ENCODE measurements around the gene SYNJ1. TPM values are rescaled to one million over a fixed set of nuclear protein-coding genes. Genes with fewer than 3 reads are reported as not detected.
"Not testable (repeated sequence)": the region's sequence is repeated elsewhere in the genome, so short reads cannot be mapped to it uniquely, and the experiment has no call there.

The SYNJ1 gene
- total and polyA plus RNA-seq, 2 of the 13 experiments (the other 11 are each of a cell fraction or from before 2014, with no cell fraction given): 2.0 to 2.7 TPM

DNA sequence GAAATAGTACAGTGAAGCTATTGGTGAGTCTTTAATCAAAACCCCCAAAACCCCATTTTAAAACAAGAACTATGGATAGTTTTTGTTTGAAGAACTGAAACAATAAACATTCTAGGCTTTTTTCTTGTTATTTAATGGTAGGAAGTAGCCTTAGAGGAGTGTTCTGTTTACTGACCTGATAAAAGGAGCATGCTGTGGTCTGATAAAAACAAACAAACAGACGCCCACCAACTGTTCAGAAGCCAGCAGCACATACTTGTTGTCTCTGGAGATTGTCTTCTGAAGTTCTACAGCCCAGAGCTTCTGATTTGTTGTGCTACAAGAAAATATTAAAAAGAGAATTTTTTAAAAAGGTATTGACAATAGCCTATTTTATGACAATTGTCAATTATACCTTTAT is 61.6 kb downstream of the SYNJ1 start:
- TF ChIP-seq, protein P1, sequence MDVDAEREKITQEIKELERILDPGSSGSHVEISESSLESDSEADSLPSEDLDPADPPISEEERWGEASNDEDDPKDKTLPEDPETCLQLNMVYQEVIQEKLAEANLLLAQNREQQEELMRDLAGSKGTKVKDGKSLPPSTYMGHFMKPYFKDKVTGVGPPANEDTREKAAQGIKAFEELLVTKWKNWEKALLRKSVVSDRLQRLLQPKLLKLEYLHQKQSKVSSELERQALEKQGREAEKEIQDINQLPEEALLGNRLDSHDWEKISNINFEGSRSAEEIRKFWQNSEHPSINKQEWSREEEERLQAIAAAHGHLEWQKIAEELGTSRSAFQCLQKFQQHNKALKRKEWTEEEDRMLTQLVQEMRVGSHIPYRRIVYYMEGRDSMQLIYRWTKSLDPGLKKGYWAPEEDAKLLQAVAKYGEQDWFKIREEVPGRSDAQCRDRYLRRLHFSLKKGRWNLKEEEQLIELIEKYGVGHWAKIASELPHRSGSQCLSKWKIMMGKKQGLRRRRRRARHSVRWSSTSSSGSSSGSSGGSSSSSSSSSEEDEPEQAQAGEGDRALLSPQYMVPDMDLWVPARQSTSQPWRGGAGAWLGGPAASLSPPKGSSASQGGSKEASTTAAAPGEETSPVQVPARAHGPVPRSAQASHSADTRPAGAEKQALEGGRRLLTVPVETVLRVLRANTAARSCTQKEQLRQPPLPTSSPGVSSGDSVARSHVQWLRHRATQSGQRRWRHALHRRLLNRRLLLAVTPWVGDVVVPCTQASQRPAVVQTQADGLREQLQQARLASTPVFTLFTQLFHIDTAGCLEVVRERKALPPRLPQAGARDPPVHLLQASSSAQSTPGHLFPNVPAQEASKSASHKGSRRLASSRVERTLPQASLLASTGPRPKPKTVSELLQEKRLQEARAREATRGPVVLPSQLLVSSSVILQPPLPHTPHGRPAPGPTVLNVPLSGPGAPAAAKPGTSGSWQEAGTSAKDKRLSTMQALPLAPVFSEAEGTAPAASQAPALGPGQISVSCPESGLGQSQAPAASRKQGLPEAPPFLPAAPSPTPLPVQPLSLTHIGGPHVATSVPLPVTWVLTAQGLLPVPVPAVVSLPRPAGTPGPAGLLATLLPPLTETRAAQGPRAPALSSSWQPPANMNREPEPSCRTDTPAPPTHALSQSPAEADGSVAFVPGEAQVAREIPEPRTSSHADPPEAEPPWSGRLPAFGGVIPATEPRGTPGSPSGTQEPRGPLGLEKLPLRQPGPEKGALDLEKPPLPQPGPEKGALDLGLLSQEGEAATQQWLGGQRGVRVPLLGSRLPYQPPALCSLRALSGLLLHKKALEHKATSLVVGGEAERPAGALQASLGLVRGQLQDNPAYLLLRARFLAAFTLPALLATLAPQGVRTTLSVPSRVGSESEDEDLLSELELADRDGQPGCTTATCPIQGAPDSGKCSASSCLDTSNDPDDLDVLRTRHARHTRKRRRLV (CRISPR knock-in tag; IDR thresholded peaks at IDR 0.05): no peak
- no peak for TF ChIP-seq SP140L (CRISPR knock-in tag; IDR thresholded peaks at IDR 0.05; ENCODE audit: borderline replicate concordance)
- no peak for TF ChIP-seq ZNF251 (CRISPR knock-in tag; IDR thresholded peaks at IDR 0.05)
- TF ChIP-seq RFX5 (IDR thresholded peaks at IDR 0.05; ENCODE audit: low read depth, low read length): no peak
- TF ChIP-seq, protein P2, sequence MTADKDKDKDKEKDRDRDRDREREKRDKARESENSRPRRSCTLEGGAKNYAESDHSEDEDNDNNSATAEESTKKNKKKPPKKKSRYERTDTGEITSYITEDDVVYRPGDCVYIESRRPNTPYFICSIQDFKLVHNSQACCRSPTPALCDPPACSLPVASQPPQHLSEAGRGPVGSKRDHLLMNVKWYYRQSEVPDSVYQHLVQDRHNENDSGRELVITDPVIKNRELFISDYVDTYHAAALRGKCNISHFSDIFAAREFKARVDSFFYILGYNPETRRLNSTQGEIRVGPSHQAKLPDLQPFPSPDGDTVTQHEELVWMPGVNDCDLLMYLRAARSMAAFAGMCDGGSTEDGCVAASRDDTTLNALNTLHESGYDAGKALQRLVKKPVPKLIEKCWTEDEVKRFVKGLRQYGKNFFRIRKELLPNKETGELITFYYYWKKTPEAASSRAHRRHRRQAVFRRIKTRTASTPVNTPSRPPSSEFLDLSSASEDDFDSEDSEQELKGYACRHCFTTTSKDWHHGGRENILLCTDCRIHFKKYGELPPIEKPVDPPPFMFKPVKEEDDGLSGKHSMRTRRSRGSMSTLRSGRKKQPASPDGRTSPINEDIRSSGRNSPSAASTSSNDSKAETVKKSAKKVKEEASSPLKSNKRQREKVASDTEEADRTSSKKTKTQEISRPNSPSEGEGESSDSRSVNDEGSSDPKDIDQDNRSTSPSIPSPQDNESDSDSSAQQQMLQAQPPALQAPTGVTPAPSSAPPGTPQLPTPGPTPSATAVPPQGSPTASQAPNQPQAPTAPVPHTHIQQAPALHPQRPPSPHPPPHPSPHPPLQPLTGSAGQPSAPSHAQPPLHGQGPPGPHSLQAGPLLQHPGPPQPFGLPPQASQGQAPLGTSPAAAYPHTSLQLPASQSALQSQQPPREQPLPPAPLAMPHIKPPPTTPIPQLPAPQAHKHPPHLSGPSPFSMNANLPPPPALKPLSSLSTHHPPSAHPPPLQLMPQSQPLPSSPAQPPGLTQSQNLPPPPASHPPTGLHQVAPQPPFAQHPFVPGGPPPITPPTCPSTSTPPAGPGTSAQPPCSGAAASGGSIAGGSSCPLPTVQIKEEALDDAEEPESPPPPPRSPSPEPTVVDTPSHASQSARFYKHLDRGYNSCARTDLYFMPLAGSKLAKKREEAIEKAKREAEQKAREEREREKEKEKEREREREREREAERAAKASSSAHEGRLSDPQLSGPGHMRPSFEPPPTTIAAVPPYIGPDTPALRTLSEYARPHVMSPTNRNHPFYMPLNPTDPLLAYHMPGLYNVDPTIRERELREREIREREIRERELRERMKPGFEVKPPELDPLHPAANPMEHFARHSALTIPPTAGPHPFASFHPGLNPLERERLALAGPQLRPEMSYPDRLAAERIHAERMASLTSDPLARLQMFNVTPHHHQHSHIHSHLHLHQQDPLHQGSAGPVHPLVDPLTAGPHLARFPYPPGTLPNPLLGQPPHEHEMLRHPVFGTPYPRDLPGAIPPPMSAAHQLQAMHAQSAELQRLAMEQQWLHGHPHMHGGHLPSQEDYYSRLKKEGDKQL (CRISPR knock-in tag; IDR thresholded peaks at IDR 0.05; ENCODE audit: low read depth): no peak
- no peak for TF ChIP-seq ZNF468 (CRISPR knock-in tag; IDR thresholded peaks at IDR 0.05)
- in situ Hi-C loops (cut with HindIII; ENCODE audit: extremely low pct_ligation_motif_present, low pct_unique_long_range_greater_than_20kb) (loop anchor here (25.0 kb wide), 1 partner anchor 471 kb away; no protein-coding TSS in a partner anchor), intact Hi-C loops (cut with micrococcal nuclease; ENCODE audit: unreplicated experiment) (no loop called here)
- Histone ChIP-seq H3K27ac (ENCODE audit: extremely low read length, insufficient read depth, low read length) (no peak overlapping the region), H2AFZ (ENCODE audit: low read length) (no peak overlapping the region), H3K4me1 (ENCODE audit: insufficient read depth, low read length) (no peaks in the 10 kb centered on the region), H3K4me3 (replicated peaks in 1 of 3; ENCODE audit: insufficient read depth in 1 of 3, low read depth in 2 of 3, low read length in 3 of 3) (no peak overlapping the region), H3K9ac (ENCODE audit: insufficient read depth, low read depth, low read length) (no peak overlapping the region), H3K36me3 (replicated peaks in 1 of 2; ENCODE audit: control insufficient read depth in 1 of 2, insufficient read depth in 2 of 2, low read length in 2 of 2) (peaks cover 0 to 17% of the 10 kb centered on the region in 2 experiments; a peak in 3 of 5 replicates), H4K20me1 (ENCODE audit: insufficient read depth, low read length) (no peaks in the 10 kb centered on the region), H3K27me3 (ENCODE audit: control insufficient read depth in 1 of 2, insufficient read depth in 2 of 2, low read length in 2 of 2) (no peaks in the 10 kb centered on the region), H3K9me3 (ENCODE audit: low read length) (peaks cover 16% of the 10 kb centered on the region), H3K79me2 (ENCODE audit: insufficient read depth, low read length) (no peaks in the 10 kb centered on the region), H3K4me2 (ENCODE audit: low read depth, low read length) (no peak overlapping the region)
- no peak for DNase-seq (ENCODE audit: low spot score)
- WGBS (ENCODE audit: low lambda C conversion rate): 82% methylated on average over 1 of the region's 1 CpG
- ATAC-seq: no peak
- no TSS peak for BruUV-seq (replicated peaks)
- CTCF ChIA-PET (ENCODE audit: low intra/inter-chr PET ratio, low total read pairs): no interaction called here
- POLR2A ChIA-PET: no interaction called here
- FAIRE-seq: no peak

DNA sequence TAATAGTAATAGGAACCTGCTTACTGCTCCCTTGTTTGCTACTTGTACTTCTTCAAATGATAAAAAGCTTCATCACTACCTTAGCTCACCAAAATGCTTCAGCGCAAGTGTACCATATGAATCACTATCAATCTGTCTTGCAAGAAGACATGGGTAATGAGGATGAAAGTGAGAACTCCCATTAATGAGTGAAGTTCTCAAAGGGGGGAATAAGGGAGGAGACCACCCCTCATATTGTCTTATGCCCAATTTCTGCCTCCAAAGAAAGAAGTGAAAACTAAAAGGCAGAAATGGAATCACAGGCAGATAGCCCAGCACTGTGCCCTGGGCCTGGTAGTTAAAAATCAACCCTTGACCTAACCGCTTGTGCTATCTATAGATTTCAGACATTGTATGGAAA is 63.7 kb downstream of the SYNJ1 start:
- H3K27me3 ChIP-seq (ENCODE audit: control insufficient read depth in 1 of 2, insufficient read depth in 2 of 2, low read length in 2 of 2); H3K27ac ChIP-seq (ENCODE audit: extremely low read length, insufficient read depth, low read length); CTCF ChIA-PET (ENCODE audit: low intra/inter-chr PET ratio, low total read pairs); BruUV-seq (replicated peaks); H2AFZ ChIP-seq (ENCODE audit: low read length); H4K20me1 ChIP-seq (ENCODE audit: insufficient read depth, low read length); H3K4me2 ChIP-seq (ENCODE audit: low read depth, low read length); H3K9ac ChIP-seq (ENCODE audit: insufficient read depth, low read depth, low read length); ATAC-seq; FAIRE-seq; H3K4me1 ChIP-seq (ENCODE audit: insufficient read depth, low read length); intact Hi-C loops (cut with micrococcal nuclease; ENCODE audit: unreplicated experiment); H3K79me2 ChIP-seq (ENCODE audit: insufficient read depth, low read length); DNase-seq (ENCODE audit: low spot score); POLR2A ChIA-PET; H3K4me3 ChIP-seq (replicated peaks in 1 of 3; ENCODE audit: insufficient read depth in 1 of 3, low read depth in 2 of 3, low read length in 3 of 3): not testable (repeated sequence)
- peaks cover 16% of the 10 kb centered on the region for H3K9me3 ChIP-seq (ENCODE audit: low read length)
- in situ Hi-C loops (cut with HindIII; ENCODE audit: extremely low pct_ligation_motif_present, low pct_unique_long_range_greater_than_20kb): loop anchor here (25.0 kb wide), 1 partner anchor 473 kb away; no protein-coding TSS in a partner anchor
- H3K36me3 ChIP-seq (replicated peaks in 1 of 2; ENCODE audit: control insufficient read depth in 1 of 2, insufficient read depth in 2 of 2, low read length in 2 of 2): peaks cover 0 to 17% of the 10 kb centered on the region in 2 experiments; a peak in 3 of 5 replicates
- 100% methylated on average over 2 of the region's 2 CpGs for whole genome bisulfite sequencing (ENCODE audit: low lambda C conversion rate)
